GM19455 (cell line): Measurements from ENCODE around the gene LRRC55.
"Not testable (repeated sequence)": the region's sequence is repeated elsewhere in the genome, so short reads cannot be mapped to it uniquely, and the experiment has no call there.

Experiments used
- ATAC-seq: cut with Tn5 transposase; IDR thresholded peaks from one replicate; pipeline ENCODE4 v1.9.1; 2021; ENCODE audit not compliant: unreplicated experiment

LRRC55 gene

DNA sequence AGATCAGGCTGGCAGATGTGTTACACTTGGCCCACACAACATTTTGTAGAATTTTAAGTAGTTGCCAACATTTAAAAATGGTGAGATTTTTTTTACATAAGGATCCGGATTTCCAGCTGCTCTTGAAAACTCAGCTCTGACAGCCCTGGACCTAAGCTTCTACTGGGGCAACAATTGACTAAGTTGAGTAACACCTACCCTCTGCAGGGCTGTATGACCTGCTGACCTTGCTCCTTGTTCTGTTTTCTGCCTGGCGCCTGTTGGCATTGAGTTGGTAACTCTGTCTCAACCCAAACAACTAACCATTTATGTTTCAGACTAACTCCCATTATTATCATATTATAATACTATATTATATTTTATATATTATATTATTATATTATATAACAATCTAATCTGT is 21.1 kb upstream of the LRRC55 start:
- no peak for ATAC-seq

DNA sequence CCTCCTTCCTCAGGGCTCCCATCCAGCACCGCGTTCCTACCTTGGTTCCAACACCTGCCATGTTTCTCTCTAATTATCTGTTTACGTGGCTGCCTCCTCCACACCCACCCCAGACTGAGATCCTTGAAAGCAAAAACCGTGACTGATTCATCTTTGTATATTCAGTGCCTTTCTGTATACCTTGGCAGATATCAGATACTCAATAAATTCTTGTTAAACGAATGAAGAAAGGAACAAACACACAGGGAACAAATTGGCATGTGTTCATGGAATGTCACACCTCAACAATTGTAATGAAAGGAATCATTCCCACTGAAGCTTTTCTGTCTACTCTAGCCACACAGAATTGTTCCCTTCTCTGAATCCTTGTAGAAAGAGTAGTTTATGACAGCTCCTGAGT is 20.4 kb upstream of the LRRC55 start:
- ATAC-seq, result no peak

DNA sequence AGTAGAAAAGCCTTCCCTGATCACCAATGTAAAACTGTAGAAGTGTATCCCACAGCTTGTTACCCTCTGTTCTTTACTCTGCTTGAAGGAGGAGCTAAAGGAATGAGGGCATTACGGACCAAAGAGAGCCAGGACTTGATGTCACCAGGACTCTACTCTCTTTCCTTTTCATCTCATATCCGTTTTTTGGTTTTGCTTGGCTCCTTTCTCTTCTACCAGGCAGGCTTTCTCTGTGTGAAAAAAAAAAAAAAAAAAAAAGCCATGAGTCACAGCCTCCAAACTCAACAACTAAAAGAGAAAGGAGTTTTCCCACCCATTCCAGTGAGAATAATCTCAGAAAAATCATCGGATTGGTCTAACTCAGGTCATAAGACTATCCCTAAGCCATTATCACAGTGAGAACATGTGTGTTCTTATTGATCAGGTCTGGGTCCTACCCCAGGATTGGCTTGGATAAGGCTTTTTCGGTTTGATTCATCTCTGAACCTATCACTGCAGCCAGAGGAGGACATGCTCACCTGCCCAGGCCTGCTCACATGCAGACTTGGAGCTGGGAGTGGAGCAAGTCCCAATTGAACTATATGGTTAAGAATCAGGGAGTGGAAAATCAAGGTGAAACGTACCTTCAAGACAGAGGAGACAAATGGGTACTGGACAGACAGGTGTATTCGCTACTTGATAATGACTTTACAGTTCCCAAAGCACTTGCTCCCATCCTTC is 19.4 kb upstream of the LRRC55 start:
- no peak for ATAC-seq

DNA sequence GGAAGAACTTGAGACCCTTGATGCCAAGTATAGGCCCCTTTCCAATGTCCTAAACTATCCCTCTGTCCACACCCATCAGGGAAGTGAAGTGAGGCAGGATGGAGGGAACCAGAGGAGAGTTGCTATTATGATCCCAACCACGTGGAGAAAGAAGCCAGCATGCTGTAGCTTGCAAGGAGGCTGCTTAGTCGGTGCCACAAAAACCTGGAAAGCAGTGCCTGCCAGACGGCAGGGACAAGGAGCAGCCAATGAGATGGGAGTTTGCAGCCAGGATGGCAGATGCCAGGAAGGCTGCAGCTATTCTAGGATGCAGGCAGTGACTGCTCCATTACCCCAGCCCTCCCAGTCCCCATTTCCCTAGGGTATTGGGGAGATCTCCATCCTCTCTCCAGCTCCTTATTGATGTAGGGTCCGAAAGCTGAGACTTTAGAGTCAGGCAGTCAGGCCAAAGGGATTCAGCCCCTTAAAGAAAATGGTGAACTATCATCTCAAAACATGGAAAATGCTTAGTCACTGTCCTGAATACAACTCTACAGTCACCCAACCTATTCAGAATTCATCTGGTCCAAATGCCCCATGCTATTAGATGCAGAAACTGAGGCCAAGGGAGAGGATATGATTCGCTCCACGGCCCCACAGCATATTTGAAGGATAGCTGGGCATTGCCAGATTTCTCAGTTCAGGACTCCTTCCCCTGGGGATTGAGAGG is 18.4 kb upstream of the LRRC55 start:
- no peak for ATAC-seq

DNA sequence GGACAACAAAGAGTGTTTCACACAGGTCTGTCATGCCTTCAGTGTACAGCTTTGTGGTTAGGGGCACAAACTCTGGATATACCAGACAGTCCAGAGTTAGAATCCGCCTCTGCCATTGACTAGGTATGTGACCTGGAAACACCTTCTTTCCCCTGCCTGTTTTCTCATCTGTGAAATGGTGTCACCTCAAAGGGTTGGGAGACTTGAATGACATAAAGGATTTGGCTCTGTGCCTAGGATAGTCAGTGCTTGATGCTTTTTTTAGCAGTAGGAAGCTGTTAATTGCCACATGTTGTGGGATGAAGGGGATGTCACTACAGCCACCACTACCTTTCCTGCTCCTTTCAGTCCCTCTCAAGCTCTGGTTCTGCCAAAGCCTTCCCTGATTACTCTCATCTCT is 17.4 kb upstream of the LRRC55 start:
- ATAC-seq, result no peak

DNA sequence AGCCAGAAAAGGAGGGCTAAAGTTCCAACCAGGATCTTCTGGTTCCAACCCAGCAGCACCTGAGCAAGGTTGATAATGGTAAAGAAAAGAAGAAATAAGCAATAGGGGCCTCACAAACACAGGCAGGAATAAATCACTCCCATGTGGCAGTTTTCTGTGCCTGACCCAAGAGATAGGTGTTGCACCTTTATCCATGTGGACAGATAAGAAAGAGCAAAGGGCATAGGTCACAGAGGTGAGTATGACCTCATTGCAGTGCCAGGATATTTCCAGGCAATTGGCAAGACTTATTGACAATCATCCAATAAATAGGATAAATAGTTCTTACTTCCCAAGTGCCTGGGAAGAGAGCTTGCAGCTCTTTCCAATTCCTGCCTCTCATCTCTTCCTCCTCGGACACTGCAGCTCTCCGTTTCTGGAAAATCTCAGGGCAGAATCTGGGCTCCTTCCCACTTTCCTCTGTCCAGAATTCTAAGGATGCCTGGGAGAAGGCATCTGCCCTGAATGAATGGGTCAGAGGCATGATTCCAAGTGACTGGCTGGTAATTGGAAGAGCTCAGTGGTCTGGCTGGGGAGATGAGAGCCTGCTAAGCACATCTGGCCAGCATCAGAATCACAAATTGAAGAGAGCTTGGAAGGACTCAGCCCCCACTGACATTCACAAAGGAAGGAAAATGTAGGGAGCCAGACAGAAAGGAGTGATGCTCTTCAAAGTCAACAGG is 14.5 kb upstream of the LRRC55 start:
- ATAC-seq, result no peak

DNA sequence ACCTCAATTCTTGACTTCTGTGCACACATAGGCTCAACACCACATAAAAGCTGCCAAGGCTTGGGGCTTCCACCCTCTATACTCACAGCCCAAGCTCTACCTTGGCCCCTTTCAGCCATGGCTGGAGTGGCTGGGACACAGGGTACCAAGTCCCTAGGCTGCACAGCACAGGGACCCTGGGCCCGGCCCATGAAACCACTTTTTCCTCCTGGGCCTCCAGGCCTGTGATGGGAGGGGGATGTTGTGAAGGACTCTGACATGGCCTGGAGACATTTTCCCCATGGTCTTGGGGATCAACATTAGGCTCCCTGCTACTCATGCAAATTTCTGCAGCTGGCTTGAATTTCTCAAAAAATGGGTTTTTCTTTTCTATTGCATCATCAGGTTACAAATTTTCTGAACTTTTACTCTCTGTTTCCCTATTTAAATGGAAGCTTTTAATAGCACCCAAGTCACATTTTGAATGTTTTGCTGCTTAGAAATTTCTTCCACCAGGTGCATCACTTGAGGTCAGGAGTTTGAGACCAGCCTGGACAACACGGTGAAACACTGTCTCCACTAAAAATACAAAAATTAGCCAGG is 11.9 kb upstream of the LRRC55 start:
- not testable (repeated sequence) for ATAC-seq

DNA sequence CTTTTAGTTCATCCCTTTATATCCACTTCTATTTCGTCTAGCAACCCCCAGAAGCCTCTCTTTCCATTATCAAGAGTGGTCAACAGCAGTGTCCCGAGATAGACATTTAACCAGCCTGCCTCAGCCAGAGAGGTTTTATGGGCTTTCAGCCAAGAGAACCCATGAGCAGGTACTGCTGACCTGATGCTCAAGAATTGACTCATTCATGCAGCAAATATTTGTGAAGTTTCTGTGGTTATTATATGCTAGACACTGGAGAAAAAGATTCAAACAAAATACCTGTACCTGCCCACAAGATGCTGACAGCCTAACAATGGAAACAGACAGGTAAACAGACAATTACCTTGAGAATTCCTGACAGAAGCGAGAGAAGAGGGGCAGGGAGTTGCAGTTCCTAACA is 9.7 kb upstream of the LRRC55 start:
- no peak for ATAC-seq

DNA sequence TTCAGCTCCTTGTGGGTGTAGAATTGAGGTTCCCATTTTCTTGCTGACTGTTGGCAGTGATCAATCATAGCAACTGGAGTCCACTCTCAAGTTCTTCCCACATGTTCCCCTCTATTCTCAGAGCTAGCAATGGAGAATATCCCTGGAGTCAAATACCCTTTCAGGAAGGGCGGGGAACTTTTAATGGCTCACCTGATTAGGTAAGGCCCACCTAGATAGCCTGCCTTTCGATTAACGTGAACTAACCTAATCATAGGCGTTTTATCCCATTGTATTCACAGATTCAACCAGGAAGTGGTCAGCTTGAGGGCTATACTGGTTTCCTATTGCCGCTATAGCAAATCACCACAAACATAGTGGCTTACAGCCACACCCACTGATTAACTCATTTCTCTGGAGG is 7.1 kb upstream of the LRRC55 start:
- no peak for ATAC-seq

DNA sequence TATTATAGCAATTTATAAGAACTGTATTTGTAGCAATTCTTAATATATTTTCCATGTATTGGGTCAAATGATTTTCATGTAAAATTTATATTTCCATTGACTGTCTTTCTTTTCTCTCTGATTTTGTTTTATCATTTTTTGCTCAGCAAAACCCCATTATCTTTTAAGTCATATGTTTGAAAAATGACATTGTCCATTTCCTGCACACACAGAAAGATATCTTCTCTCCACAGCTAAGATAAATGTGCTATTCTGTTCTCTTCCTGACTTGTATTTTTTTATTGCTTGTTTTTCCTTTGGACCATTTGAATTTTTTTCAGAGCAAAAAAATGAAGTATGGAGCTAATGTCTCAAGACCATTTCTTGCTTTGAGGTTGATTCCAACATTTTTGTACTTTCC is 6.3 kb upstream of the LRRC55 start:
- ATAC-seq, result no peak

DNA sequence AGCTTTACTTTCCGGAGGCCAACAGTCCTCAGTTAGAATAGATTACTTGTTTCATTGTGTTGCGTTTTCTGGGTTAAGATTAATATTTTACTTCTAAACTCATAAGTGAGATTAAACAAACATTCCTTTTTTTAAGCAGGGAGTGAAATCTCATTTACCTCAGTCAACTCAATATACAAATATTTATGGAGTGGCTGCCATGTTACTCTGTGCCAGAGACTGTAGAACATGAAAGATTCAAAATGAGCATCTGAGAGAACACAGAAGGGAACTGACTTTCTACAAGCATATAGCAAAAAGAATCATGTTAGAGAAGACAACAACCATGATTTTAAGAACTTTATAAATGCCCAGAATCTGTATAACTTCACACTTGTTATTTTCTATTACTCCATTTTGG is 3.4 kb upstream of the LRRC55 start:
- ATAC-seq, result no peak

DNA sequence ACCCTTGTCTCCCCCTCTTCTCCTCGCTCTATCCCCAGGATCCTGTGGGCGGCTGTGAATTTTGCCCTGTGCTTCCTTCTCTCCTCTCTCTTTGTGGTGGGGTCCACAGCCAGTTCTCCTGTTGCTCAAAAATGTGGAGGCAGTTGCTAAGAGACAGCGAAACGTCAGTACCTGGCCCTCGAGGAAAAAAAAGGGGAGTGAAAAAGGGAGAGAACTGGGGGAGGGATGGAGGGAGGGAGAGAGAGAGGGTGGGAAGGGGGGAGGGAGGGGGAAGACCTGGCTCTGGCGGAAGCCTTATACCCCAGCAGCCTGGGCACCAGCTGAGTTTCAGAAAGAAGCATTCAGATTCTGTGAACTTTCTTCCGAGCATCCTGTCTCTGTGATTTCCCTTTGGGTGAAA is 2.1 kb upstream of the LRRC55 start:
- no peak for ATAC-seq

DNA sequence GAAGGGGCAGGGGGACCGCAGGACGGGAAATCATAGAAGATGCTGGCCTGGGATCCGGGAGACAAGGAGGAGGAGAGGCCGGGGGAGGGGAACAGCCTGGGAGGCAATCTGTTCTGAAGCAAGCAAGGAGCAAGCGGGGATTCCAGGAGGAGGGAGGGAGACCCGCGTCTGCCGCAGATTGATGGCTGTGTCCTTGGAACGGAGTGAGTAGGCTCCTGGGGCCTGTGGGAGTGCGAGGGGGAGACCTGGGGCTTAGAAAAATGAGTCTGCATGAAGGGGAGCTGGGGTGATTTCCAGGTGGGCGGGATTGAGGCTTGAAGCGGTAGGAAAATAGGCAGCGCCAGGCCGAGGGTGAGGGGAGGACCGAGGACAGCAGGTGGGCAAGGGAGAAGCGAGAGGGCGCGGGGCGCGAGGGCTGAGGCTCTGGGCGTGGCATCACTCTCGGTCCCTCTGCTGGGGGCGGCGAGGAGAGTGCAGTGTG is 1.6 kb upstream of the LRRC55 start:
- ATAC-seq, result no peak

DNA sequence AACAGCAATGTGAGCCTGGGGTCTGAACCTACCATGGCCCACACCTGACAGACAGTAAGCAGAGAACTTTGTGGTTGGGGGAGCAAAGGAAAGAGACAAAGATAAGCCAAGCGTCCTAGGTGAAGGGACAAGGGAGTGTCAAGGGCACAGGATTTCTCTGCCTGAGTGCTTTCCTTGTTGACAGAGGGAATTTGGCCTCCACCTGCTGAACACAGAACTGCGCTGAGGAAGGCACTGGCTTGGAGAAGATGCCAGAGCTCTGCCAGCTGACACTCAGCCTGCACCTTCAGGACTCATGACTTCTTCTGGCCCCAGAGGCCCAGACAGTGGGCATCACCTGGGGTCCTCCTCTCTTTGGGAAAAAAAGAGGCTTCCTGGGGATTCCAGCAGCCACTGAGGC is 789 bp upstream of the LRRC55 start:
- ATAC-seq, result no peak

DNA sequence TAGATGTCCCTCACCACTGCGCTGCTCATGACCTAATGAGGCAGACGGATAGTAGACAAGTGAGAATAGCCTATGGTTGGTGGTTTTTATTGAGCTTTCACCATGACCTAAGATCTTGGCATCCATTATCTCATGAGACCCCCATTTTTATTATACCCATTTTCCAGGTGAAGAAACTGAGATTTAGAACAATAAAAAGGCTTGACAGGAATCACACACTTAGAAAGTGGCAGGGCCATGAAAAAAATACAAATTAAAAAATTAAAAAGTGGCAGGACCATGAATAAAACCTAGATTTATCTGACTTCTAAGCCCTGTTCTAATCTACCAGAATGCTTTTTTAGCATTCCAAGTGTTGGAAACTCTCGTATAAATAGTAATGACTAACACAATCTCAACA is 1.1 kb downstream of the LRRC55 start:
- ATAC-seq, result no peak

DNA sequence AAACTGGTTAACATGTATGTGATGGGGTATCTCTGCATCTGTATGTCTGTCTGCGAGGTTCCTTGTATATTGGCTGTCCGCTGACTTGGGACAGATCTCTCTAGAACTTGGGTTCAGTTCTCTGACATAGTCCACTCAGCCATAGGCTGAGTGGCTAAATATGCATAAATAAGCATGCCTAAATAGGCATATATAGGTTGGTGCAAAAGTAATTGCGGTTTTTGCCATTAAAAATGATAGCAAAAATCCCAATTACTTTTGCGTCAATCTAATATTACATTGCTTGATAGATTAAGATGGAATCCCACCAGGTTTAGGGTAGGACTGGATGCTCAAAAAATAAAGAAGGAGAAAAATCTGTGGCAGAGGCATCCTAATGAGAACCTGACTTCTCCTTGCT is 8.8 kb downstream of the LRRC55 start:
- ATAC-seq, result no peak

DNA sequence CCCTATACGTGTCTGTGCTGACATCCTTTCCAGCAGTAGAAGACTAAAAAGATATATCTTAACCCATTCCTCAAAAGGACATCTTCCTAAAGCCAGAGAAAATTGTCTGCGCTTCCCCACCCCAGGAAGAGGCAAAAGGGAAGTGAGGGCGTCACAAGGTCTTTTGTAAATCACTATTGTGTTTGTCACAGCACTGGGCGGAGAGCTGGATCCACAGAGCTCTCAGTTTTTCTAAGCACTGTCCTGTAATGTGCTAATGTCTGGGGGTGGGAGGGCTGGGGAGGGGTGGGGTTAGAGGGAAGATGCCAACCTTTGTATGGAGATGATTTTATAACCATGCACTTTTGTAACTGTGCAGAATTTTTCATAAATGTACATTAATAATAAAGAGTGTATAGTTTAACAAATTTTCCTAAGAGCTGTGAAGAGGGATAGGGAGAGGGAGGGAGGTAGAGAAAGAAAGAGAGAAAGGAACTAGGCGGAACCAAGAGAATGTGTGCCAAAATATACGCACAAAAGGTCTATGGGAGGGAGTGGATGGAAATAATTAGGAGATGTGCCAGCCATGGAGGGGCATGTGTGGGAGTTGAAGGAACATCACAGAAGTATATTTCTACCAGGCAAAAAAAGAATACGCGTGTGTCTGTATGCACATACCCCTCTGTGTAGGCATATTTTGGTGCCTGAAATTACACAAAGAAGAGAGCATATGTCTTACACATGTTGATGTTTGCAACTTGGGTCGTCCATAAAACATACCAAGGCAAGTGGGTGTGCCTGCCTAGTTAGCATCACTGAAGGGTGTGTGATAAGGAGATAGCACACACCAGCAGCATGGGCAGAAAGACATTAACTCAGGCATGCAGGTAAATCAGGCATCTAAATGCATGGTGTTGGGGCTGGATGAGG is 9.8 kb downstream of the LRRC55 start:
- ATAC-seq, result no peak

DNA sequence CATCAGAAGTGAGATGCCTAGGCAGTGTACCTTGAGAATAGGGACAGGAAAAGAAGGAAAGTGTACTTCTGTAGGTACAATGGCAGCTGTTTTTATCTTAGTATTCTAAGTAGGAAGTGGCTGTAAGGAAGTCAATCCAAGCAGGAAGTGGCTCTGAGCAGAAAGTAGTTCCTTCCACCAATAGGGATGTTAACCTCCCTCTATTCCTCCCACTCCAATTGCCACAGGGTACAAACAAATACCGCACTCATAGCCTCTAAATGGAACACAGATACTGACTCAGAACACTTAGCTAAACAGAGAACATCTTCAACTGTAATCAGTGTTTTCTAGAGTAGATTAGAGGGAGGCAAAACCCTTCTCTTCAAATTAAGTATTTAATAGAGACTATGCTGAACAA is 10.6 kb downstream of the LRRC55 start:
- ATAC-seq, result no peak

DNA sequence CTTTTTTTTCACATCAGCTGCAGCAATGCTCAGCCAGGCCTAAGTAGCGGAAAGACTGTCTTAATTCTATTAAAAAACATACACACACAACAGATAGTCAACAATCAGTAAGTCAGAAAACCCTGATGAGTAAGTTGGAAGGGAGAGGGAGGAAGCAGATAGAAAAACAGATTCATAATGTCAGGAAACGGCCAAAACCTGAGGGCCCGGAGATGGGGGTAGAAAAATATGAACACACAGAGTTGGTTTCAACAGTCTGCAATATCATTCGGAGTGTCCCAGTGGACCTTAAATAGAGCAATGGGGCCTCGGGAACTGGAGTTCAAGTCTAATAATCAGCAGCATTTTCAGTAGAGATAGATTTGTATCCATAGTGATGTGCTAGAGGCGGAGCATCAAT is 14.8 kb downstream of the LRRC55 start:
- no peak for ATAC-seq

DNA sequence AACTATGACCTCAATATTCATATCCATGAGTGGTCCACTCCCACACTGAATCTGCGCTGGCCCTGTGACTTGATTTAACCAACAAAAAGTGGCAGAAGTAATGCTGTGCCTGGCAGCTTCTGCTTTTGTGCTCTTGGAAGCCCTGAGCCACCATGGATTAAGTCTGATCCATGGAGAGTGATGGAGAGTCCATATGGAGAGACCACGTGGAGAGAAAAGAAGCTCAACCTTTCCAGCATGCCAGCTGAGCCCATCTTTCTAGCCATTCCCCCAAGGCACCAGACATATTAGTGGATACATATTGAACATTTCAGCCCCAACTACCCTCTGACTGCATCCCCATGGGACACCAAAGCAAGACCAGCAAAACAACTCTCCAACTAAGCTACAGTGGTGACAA is 16.0 kb downstream of the LRRC55 start:
- no peak for ATAC-seq

DNA sequence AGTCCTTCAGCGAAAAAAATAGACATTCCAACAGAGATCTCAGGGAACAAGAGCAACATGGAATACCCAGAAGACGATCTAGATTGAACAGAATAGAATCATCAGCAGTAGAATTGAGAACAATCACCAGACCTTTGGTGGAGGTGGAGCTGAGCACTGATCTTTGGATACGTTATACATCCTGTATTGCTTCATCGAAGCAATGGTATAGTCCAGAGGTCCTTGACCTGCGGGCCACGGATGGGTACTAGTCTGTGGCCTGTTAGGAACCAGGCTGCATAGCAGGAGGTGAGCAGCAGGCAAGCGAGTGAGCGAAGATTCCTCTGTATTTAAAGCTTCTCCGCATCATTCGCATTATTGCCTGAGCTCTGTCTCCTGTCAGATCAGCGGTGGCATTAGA is 17.6 kb downstream of the LRRC55 start:
- no peak for ATAC-seq
